Embryonic facial prominence (tissue), 1 donor: Measurements from ENCODE around the gene CCDC12.
"Not testable (repeated sequence)": the region's sequence is repeated elsewhere in the genome, so short reads cannot be mapped to it uniquely, and the experiment has no call there.

Experiments
- DNase-seq: peaks from one replicate; pipeline ENCODE4 v3.0.0-alpha.2; 2016; ENCODE audit errors: extremely low spot score

Gene CCDC12

GRCh38 chr3:46922871-46923558 is 53.5 kb downstream of the CCDC12 start:
- no peak for DNase-seq

- DNase-seq, result no peak
Measured at GRCh38 chr3:46922426-46922825, 54.1 kb downstream of the CCDC12 start.

- DNase-seq, result no peak
Measured at GRCh38 chr3:46921871-46922271, 54.7 kb downstream of the CCDC12 start.

- no peak for DNase-seq
Measured at GRCh38 chr3:46921041-46921440, 55.5 kb downstream of the CCDC12 start.

GRCh38 chr3:46918634-46919033 is 57.9 kb downstream of the CCDC12 start:
- no peak for DNase-seq

- DNase-seq, result no peak
Measured at GRCh38 chr3:46918202-46918601, 58.3 kb downstream of the CCDC12 start.

GRCh38 chr3:46917257-46917656 is 59.3 kb downstream of the CCDC12 start:
- DNase-seq, result no peak

- DNase-seq, result no peak
Measured at GRCh38 chr3:46916799-46917198, 59.7 kb downstream of the CCDC12 start.

GRCh38 chr3:46916278-46916677 is 60.3 kb downstream of the CCDC12 start:
- no peak for DNase-seq

GRCh38 chr3:46915297-46915822 is 61.2 kb downstream of the CCDC12 start:
- no peak for DNase-seq

- DNase-seq, result no peak
Measured at GRCh38 chr3:46914849-46915248, 61.7 kb downstream of the CCDC12 start.

GRCh38 chr3:46913644-46914043 is 62.9 kb downstream of the CCDC12 start:
- no peak for DNase-seq

GRCh38 chr3:46912986-46913385 is 63.6 kb downstream of the CCDC12 start:
- DNase-seq, result no peak

GRCh38 chr3:46910914-46911313 is 65.6 kb downstream of the CCDC12 start:
- not testable (repeated sequence) for DNase-seq

GRCh38 chr3:46910166-46910760 is 66.3 kb downstream of the CCDC12 start:
- DNase-seq, result no peak

GRCh38 chr3:46909535-46910161 is 66.9 kb downstream of the CCDC12 start:
- DNase-seq, result no peak

GRCh38 chr3:46908986-46909534 is 67.5 kb downstream of the CCDC12 start:
- no peak for DNase-seq

- no peak for DNase-seq
Measured at GRCh38 chr3:46908294-46908985, 68.1 kb downstream of the CCDC12 start.

- DNase-seq, result no peak
Measured at GRCh38 chr3:46907960-46908293, 68.6 kb downstream of the CCDC12 start.

GRCh38 chr3:46907271-46907670 is 69.3 kb downstream of the CCDC12 start:
- no peak for DNase-seq

- DNase-seq, result no peak
Measured at GRCh38 chr3:46906471-46907058, 70.0 kb downstream of the CCDC12 start.
